ENCODE measurements around the gene HLCS. TPM values are rescaled to one million over a fixed set of nuclear protein-coding genes. Genes with fewer than 3 reads are reported as not detected.

HLCS gene
- total RNA-seq, 2 donors from 2014 or later, result 27.2 to 38.6 TPM

DNA sequence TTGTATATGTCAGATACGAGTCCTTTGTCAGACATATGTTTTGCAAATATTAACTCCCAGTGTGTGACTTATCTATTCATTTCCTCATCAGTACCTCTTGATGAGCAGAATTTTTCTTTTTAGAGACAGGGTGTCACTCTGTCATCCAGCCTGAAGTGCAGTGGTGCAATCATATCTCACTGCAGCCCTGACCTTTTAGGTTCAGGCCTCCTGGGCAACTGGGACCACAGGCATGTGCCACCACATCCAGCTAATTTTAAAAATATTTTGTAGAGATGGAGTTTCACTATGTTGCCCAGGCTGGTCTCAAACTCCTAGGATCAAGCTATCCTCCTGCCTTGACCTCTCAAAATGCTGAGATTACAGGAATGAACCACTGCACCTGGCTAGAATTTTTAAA is 93.0 kb downstream of the HLCS start:
- TF ChIP-seq, protein P1, sequence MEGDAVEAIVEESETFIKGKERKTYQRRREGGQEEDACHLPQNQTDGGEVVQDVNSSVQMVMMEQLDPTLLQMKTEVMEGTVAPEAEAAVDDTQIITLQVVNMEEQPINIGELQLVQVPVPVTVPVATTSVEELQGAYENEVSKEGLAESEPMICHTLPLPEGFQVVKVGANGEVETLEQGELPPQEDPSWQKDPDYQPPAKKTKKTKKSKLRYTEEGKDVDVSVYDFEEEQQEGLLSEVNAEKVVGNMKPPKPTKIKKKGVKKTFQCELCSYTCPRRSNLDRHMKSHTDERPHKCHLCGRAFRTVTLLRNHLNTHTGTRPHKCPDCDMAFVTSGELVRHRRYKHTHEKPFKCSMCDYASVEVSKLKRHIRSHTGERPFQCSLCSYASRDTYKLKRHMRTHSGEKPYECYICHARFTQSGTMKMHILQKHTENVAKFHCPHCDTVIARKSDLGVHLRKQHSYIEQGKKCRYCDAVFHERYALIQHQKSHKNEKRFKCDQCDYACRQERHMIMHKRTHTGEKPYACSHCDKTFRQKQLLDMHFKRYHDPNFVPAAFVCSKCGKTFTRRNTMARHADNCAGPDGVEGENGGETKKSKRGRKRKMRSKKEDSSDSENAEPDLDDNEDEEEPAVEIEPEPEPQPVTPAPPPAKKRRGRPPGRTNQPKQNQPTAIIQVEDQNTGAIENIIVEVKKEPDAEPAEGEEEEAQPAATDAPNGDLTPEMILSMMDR (IDR thresholded peaks at IDR 0.05), result no peak
- TF ChIP-seq POLR2A (IDR thresholded peaks at IDR 0.05), result no peak
- ATAC-seq, result no peak

DNA sequence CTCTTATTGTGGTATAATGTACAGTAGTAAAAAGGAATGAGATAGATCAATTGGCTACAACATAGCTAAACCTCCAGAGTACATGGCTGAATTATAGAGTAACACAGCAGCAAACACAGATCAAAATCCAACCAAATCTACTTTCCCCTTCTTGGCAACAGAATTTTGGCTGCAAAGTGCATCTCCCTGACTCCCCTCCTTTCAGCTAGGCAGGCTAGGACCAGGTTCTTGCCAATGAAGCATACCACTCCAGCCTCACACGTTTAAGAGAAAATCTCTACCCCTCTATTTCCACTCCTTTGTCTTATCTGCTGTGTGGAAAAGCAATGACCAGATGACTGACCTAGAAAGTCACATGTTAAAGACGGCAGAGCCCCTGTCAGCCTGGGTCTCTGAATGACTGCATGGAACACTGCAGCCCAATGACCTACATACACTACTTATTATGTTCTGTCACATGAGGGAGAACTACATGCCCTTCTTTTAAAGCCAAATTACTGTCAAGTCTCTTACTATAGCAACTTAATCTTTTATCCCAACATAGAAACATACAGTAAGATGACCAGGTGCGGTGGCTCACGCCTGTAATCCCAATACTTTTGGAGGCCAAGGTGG is 99.1 kb downstream of the HLCS start:
- no peaks in the 10 kb centered on the region for H3K9me3 ChIP-seq
- no peaks in the 10 kb centered on the region for H3K27me3 ChIP-seq
- H3K27ac ChIP-seq, result no peak overlapping the region
- no peak overlapping the region for H3K4me3 ChIP-seq
- TF ChIP-seq POLR2A (IDR thresholded peaks at IDR 0.05), result no peak
- TF ChIP-seq, protein P1 (IDR thresholded peaks at IDR 0.05), result no peak
- no peaks in the 10 kb centered on the region for H3K4me1 ChIP-seq
- no peak for DNase-seq
- intact Hi-C loops (cut with DNase I), result no loop called here
- no peaks in the 10 kb centered on the region for H3K36me3 ChIP-seq (replicated peaks in 1 of 2; ENCODE audit: insufficient read depth in 1 of 2, low read depth in 2 of 2)
- WGBS, 2 donors, result 66 to 69% methylated on average over 4 of the region's 4 CpGs
- ATAC-seq, result no peak

More for the DNA sequence above, 93.0 kb downstream of the HLCS start:
- Histone ChIP-seq H3K4me3 (no peak overlapping the region), H3K9me3 (no peaks in the 10 kb centered on the region), H3K36me3 (replicated peaks in 1 of 2; ENCODE audit: insufficient read depth in 1 of 2, low read depth in 2 of 2) (no peaks in the 10 kb centered on the region), H3K27me3 (no peaks in the 10 kb centered on the region), H3K4me1 (no peaks in the 10 kb centered on the region), H3K27ac (no peak overlapping the region)
- intact Hi-C loops (cut with DNase I), result no loop called here
- DNase-seq, result no peak
- 100% methylated on average over 1 of the region's 1 CpG for WGBS, 2 donors

DNA sequence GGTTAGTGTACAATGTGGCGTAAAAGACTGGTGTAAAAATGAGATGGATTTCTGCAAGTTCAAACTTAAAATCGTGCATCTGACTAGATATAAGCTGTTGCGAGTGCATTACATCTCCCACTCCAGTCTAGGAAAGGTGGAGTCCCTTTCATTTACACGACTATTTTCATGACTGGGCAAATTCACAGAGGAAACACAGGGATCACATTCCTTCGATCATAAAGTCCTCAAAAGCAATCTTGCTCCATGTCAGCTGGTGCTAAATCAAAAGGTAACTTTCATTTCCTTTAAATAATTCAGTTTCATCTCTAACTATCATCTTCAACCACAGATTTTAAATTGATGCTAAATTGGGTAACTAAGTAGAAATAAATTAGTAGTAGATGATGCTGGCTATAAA is 100.0 kb downstream of the HLCS start:
- intact Hi-C loops (cut with DNase I), result no loop called here
- Histone ChIP-seq H3K4me1 (peaks cover under 1% of the 10 kb centered on the region), H3K36me3 (replicated peaks in 1 of 2; ENCODE audit: insufficient read depth in 1 of 2, low read depth in 2 of 2) (no peaks in the 10 kb centered on the region), H3K27me3 (no peaks in the 10 kb centered on the region), H3K9me3 (no peaks in the 10 kb centered on the region), H3K27ac (no peak overlapping the region), H3K4me3 (no peak overlapping the region)
- 88% methylated on average over 5 of the region's 5 CpGs for WGBS, 2 donors
- ATAC-seq (no peak), DNase-seq (no peak)
- no peak for TF ChIP-seq POLR2A (IDR thresholded peaks at IDR 0.05)
- TF ChIP-seq, protein P1 (IDR thresholded peaks at IDR 0.05), result no peak

DNA sequence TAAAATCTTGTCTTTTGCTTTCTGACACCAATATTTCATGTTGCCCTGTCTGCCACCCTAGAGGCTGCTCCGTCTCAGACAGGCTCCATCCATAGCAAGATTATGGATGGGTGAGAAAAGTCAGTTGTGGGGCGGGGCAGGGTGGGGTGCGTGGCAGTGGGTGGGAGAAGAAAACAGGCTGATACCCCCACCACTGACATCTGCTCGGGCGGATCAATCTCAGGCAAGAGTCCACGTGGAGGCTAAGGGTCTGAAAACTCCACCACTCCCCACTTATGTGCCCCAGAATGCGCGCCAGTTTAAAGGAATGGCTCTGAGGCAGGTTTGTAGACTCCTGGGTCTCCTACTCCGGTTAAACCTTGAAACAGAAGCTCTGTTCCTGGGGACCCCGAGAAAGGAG is 101.5 kb downstream of the HLCS start:
- 89 to 93% methylated on average over 10 of the region's 10 CpGs for WGBS, 2 donors
- Histone ChIP-seq H3K9me3 (no peaks in the 10 kb centered on the region), H3K4me1 (peaks cover 15% of the 10 kb centered on the region), H3K4me3 (no peak overlapping the region), H3K36me3 (replicated peaks in 1 of 2; ENCODE audit: insufficient read depth in 1 of 2, low read depth in 2 of 2) (no peaks in the 10 kb centered on the region), H3K27ac (no peak overlapping the region), H3K27me3 (no peaks in the 10 kb centered on the region)
- TF ChIP-seq, protein P1 (IDR thresholded peaks at IDR 0.05), result no peak
- no peak for TF ChIP-seq POLR2A (IDR thresholded peaks at IDR 0.05)
- DNase-seq (no peak), ATAC-seq (no peak)
- intact Hi-C loops (cut with DNase I), result no loop called here

DNA sequence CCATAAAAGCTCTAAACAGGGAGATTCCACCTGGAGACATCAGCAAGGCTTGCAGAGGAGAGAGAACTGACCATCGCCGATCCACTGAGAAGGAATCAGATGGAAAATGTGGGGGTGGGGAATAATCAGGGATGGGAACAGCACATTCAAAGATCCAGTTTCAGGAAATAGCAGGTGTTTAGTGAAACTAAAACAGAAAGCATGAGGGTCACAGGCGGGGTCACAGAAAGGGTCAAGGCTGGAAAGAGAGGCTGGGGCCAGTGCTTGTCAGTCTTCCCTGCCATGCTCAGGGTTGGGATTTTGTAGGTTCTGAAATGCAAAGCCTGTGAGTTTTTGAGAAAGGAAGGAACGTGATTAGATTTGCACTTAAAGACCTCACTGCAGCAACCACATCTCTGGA is 103.2 kb downstream of the HLCS start:
- Histone ChIP-seq H3K36me3 (replicated peaks in 1 of 2; ENCODE audit: insufficient read depth in 1 of 2, low read depth in 2 of 2) (no peaks in the 10 kb centered on the region), H3K27me3 (no peaks in the 10 kb centered on the region), H3K9me3 (no peaks in the 10 kb centered on the region), H3K4me3 (no peak overlapping the region), H3K4me1 (peaks cover 24% of the 10 kb centered on the region), H3K27ac (no peak overlapping the region)
- ATAC-seq (no peak), DNase-seq (no peak)
- no peak for TF ChIP-seq POLR2A (IDR thresholded peaks at IDR 0.05)
- TF ChIP-seq, protein P1 (IDR thresholded peaks at IDR 0.05), result no peak
- WGBS, 2 donors, result 91 to 92% methylated on average over 4 of the region's 4 CpGs
- intact Hi-C loops (cut with DNase I), result no loop called here

All from body of pancreas (tissue), 4 donors.